Mesendoderm (in vitro differentiated cells): Measurements from ENCODE around the gene PHF2.

Experiments
- DNase-seq: peaks from one replicate; pipeline ENCODE4 v3.0.0; 2013
- H2AK5ac ChIP-seq: 2 replicates; pipeline ENCODE4 v1.6.1; 2013; ENCODE audit warnings: low read length, inconsistent platforms
- H2BK120ac ChIP-seq: 2 replicates; pipeline ENCODE4 v1.6.1; 2013; ENCODE audit warnings: low read depth, mild to moderate bottlenecking, low read length, moderate library complexity, mixed read lengths
- H2BK15ac ChIP-seq: replicated peaks from 2 replicates; pipeline ENCODE4 v1.6.1; 2013; ENCODE audit warnings: low read depth, mild to moderate bottlenecking, moderate library complexity
- H2BK5ac ChIP-seq: 2 replicates; pipeline ENCODE4 v1.6.1; 2013; ENCODE audit warnings: low read length, inconsistent platforms
- H3K18ac ChIP-seq: 2 replicates; pipeline ENCODE4 v1.6.1; 2013; ENCODE audit warnings: mild to moderate bottlenecking, low read length, mixed read lengths
- H3K23ac ChIP-seq: one replicate; pipeline ENCODE4 v1.6.1; 2013; ENCODE audit warnings: low read length
- H3K27ac ChIP-seq: 2 replicates; pipeline ENCODE4 v1.5.1; 2013; ENCODE audit warnings: low read depth, mild to moderate bottlenecking, inconsistent platforms, low read length, moderate library complexity
- H3K27me3 ChIP-seq: 2 replicates; pipeline ENCODE4 v1.6.1; 2013; ENCODE audit warnings: low read length, control low read depth, mild to moderate bottlenecking, inconsistent platforms; ENCODE audit not compliant: insufficient read depth, poor library complexity
- H3K36me3 ChIP-seq: 2 replicates; pipeline ENCODE4 v1.6.1; 2013; ENCODE audit warnings: low read length, inconsistent platforms; ENCODE audit not compliant: control insufficient read depth, insufficient read depth
- H3K4ac ChIP-seq: one replicate; pipeline ENCODE4 v1.6.1; 2013; ENCODE audit warnings: low read depth, mild to moderate bottlenecking, low read length, moderate library complexity
- H3K4me1 ChIP-seq: 2 replicates; pipeline ENCODE4 v1.6.1; 2013; ENCODE audit warnings: low read depth, low read length, inconsistent platforms; ENCODE audit not compliant: control insufficient read depth
- H3K4me2 ChIP-seq: 2 replicates; pipeline ENCODE4 v1.6.1; 2013; ENCODE audit warnings: low read length
- H3K4me3 ChIP-seq: 2 replicates; pipeline ENCODE4 v1.5.1; 2013; ENCODE audit warnings: mild to moderate bottlenecking, low read length
- H3K56ac ChIP-seq: one replicate; pipeline ENCODE4 v1.6.1; 2013; ENCODE audit warnings: low read length
- H3K79me1 ChIP-seq: 2 replicates; pipeline ENCODE4 v1.6.1; 2013; ENCODE audit warnings: low read length, inconsistent platforms
- H3K79me2 ChIP-seq: 2 replicates; pipeline ENCODE4 v1.6.1; 2013; ENCODE audit warnings: mild to moderate bottlenecking, low read length; ENCODE audit not compliant: control insufficient read depth, insufficient read depth
- H3K9ac ChIP-seq: 2 replicates; pipeline ENCODE4 v1.6.1; 2013; ENCODE audit warnings: low read length, inconsistent platforms
- H4K5ac ChIP-seq: one replicate; pipeline ENCODE4 v1.6.1; 2013; ENCODE audit warnings: low read length
- H4K8ac ChIP-seq: one replicate; pipeline ENCODE4 v1.6.1; 2013; ENCODE audit warnings: low read depth, mild to moderate bottlenecking, control low read depth, low read length, moderate library complexity
- WGBS: extraction: QIAGEN DNeasy Blood & Tissue Kit; methylation state at CpG from one replicate; pipeline ENCODE4 v1.1.7; 2013; ENCODE audit warnings: low lambda C conversion rate, missing lambda C conversion rate; ENCODE audit not compliant: insufficient coverage; ENCODE audit errors: extremely low coverage; 5-methylcytosine and 5-hydroxymethylcytosine counted together

The PHF2 gene

GRCh38 chr9:93633492-93634221 is 57.3 kb downstream of the PHF2 start:
- H4K8ac ChIP-seq: no peak overlapping the region

DNA sequence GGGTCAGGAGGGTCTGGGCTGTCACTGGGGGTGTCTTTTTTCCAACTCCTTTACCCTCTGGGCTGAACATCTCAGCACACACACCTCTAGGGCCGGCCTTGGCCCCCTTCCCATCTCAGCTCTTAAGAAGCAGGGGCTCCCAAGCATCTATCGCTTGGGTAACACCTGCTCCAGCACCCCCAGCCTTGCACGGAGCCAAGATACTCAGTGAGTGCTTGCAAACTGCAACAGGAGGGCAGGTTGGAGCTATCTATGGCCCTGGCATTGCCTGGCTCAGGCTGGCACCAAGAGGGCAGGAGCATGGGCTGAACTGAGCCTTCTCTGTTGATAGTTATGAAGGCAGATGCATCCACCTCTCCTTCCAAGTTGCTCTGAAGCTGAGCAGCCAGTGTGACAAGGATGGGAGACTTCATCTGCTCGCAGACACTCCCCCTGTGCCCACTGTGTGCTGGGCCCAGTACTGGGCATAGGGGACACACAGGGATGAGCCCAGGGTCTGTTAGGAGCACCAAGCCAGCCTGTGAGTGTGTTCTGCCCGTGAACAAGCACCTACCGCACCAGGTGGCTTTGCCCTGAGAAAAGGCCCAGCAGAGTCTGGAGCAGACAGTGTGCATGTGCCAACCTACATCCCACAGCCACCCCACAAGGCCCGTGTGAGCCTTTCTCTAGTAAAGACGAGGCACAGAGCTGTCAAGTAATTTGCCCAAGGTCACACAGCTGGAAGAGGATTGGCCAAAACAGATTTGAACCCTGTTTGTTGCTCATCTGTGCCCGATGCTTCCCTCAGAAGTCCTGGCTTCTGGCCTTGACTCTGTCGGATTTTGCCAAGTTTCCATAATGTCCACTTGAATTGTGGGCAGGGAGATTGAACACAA is 58.2 kb downstream of the PHF2 start:
- DNase-seq: no peak
- Histone ChIP-seq H3K9ac (no peak overlapping the region), H3K4me2 (no peak overlapping the region), H3K36me3 (peaks cover 2% of the 10 kb centered on the region), H3K27ac (no peak overlapping the region), H3K4me1 (no peaks in the 10 kb centered on the region), H3K27me3 (no peaks in the 10 kb centered on the region), H4K5ac (no peak overlapping the region), H3K4me3 (no peak overlapping the region), H3K4ac (no peak overlapping the region), H2BK120ac (no peak overlapping the region), H3K56ac (no peak overlapping the region), H4K8ac (no peak overlapping the region), H2BK15ac (no peak overlapping the region), H3K23ac (no peak overlapping the region), H2BK5ac (no peak overlapping the region), H3K79me1 (no peaks in the 10 kb centered on the region), H3K18ac (no peak overlapping the region), H3K79me2 (no peaks in the 10 kb centered on the region), H2AK5ac (no peak overlapping the region)
- no CpG with 5 or more reads among the region's 10 CpGs for WGBS

More at GRCh38 chr9:93633492-93634221, 57.3 kb downstream of the PHF2 start:
- Histone ChIP-seq H3K27ac (no peak overlapping the region), H4K5ac (no peak overlapping the region), H3K23ac (no peak overlapping the region), H3K4me3 (no peak overlapping the region), H3K79me2 (no peaks in the 10 kb centered on the region), H3K4ac (no peak overlapping the region), H3K18ac (no peak overlapping the region), H3K36me3 (peaks cover 2% of the 10 kb centered on the region), H2BK15ac (no peak overlapping the region), H3K4me2 (no peak overlapping the region), H3K4me1 (no peaks in the 10 kb centered on the region), H2BK120ac (no peak overlapping the region), H3K27me3 (no peaks in the 10 kb centered on the region), H3K56ac (no peak overlapping the region), H2BK5ac (no peak overlapping the region), H3K9ac (no peak overlapping the region), H2AK5ac (no peak overlapping the region), H3K79me1 (no peaks in the 10 kb centered on the region)
- no CpG with 5 or more reads among the region's 19 CpGs for WGBS
- DNase-seq: no peak

- H3K79me2 ChIP-seq: no peaks in the 10 kb centered on the region
- H4K5ac ChIP-seq: no peak overlapping the region
- H3K23ac ChIP-seq: no peak overlapping the region
- H3K27me3 ChIP-seq: no peaks in the 10 kb centered on the region
- WGBS: no CpG with 5 or more reads among the region's 13 CpGs
- H3K4ac ChIP-seq: no peak overlapping the region
- no peak overlapping the region for H2BK5ac ChIP-seq
- no peak overlapping the region for H3K9ac ChIP-seq
- no peak overlapping the region for H3K4me3 ChIP-seq
- peaks cover 2% of the 10 kb centered on the region for H3K36me3 ChIP-seq
- no peak overlapping the region for H3K27ac ChIP-seq
- H3K79me1 ChIP-seq: no peaks in the 10 kb centered on the region
- H2BK120ac ChIP-seq: no peak overlapping the region
- no peak overlapping the region for H3K4me2 ChIP-seq
- no peak overlapping the region for H3K56ac ChIP-seq
- H4K8ac ChIP-seq: no peak overlapping the region
- H3K18ac ChIP-seq: no peak overlapping the region
- H2AK5ac ChIP-seq: no peak overlapping the region
- no peak overlapping the region for H2BK15ac ChIP-seq
- no peaks in the 10 kb centered on the region for H3K4me1 ChIP-seq
- no peak for DNase-seq
These were observed 59.1 kb downstream of the PHF2 start for GRCh38 chr9:93635186-93636107.

GRCh38 chr9:93636172-93636661 is 59.8 kb downstream of the PHF2 start:
- Histone ChIP-seq H3K9ac (no peak overlapping the region), H3K36me3 (peaks cover 2% of the 10 kb centered on the region), H3K4me1 (no peaks in the 10 kb centered on the region), H3K27ac (no peak overlapping the region), H3K18ac (no peak overlapping the region), H2AK5ac (no peak overlapping the region), H3K56ac (no peak overlapping the region), H4K5ac (no peak overlapping the region), H2BK120ac (no peak overlapping the region), H3K4me3 (no peak overlapping the region), H3K4me2 (no peak overlapping the region), H3K79me1 (no peaks in the 10 kb centered on the region), H2BK5ac (no peak overlapping the region), H3K23ac (no peak overlapping the region), H3K4ac (no peak overlapping the region), H3K27me3 (no peaks in the 10 kb centered on the region), H2BK15ac (no peak overlapping the region), H3K79me2 (no peaks in the 10 kb centered on the region), H4K8ac (no peak overlapping the region)
- WGBS: no CpG with 5 or more reads among the region's 15 CpGs
- DNase-seq: no peak

GRCh38 chr9:93636667-93637066 is 60.3 kb downstream of the PHF2 start:
- no peak overlapping the region for H3K4me3 ChIP-seq
- H3K18ac ChIP-seq: no peak overlapping the region
- H3K27me3 ChIP-seq: no peaks in the 10 kb centered on the region
- no peaks in the 10 kb centered on the region for H3K4me1 ChIP-seq
- H2BK15ac ChIP-seq: no peak overlapping the region
- H3K36me3 ChIP-seq: peaks cover 2% of the 10 kb centered on the region
- no peak overlapping the region for H3K4me2 ChIP-seq
- WGBS: no CpG with 5 or more reads among the region's 5 CpGs
- H3K56ac ChIP-seq: no peak overlapping the region
- H3K27ac ChIP-seq: no peak overlapping the region
- no peak overlapping the region for H3K4ac ChIP-seq
- H2AK5ac ChIP-seq: no peak overlapping the region
- H2BK120ac ChIP-seq: no peak overlapping the region
- no peak overlapping the region for H2BK5ac ChIP-seq
- no peaks in the 10 kb centered on the region for H3K79me2 ChIP-seq
- no peaks in the 10 kb centered on the region for H3K79me1 ChIP-seq
- H3K9ac ChIP-seq: no peak overlapping the region
- H4K5ac ChIP-seq: no peak overlapping the region
- no peak for DNase-seq
- no peak overlapping the region for H4K8ac ChIP-seq
- H3K23ac ChIP-seq: no peak overlapping the region
